ENCODE data around the gene PROX2. TPM values are rescaled to one million over a fixed set of nuclear protein-coding genes. Genes with fewer than 3 reads are reported as not detected.

Gene PROX2
- total and polyA plus RNA-seq, 7 donors = not detected

DNA sequence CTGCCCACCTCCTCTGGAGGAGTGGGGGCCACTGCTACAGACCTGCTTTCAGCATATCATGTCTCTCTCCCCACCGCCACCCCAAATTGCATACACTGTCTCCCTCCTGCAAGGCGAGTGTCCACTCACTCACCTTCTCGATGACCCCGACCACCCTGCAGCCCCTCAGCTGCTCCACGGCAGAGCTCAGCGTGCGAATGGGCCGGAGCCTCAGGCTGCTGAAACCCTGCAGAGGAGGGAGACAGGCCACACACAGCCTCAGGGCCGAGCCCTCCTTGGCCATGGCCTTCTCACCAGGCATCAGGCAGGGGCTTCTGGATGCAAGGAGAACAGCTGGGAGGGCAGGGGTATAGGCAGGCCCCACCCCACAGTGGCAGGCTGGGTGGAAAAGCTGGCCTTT is 42.4 kb upstream of the PROX2 start:
- intact Hi-C loops (cut with DNase I) = loop anchor here in 1 of 2 donors (10.0 kb wide), 1 partner anchor 106 kb away; no protein-coding TSS in a partner anchor

DNA sequence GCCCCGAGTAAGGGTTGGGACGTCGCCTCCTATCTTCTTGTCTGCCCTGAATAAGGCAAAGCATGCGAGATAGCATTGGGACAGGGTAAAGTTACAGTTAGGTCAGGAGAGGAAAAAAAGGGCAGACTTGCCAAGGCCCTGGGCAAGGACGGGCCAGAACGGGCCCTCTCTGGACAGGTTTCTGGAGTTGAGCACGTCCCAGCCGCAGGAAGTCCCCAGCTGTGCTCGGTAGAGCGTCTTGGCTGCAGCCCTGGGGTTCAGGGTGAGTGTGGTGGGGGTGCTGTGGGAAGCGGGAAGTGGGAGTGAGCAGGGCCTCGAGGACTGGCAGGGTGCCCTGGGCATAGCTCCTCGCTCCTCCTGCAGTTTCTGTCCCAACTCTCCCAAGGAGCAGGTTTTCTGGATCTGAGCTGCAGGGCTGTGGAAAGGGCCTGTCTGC is 41.7 kb upstream of the PROX2 start:
- TF ChIP-seq, protein P1, sequence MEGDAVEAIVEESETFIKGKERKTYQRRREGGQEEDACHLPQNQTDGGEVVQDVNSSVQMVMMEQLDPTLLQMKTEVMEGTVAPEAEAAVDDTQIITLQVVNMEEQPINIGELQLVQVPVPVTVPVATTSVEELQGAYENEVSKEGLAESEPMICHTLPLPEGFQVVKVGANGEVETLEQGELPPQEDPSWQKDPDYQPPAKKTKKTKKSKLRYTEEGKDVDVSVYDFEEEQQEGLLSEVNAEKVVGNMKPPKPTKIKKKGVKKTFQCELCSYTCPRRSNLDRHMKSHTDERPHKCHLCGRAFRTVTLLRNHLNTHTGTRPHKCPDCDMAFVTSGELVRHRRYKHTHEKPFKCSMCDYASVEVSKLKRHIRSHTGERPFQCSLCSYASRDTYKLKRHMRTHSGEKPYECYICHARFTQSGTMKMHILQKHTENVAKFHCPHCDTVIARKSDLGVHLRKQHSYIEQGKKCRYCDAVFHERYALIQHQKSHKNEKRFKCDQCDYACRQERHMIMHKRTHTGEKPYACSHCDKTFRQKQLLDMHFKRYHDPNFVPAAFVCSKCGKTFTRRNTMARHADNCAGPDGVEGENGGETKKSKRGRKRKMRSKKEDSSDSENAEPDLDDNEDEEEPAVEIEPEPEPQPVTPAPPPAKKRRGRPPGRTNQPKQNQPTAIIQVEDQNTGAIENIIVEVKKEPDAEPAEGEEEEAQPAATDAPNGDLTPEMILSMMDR (IDR thresholded peaks at IDR 0.05) = no peak
- intact Hi-C loops (cut with DNase I) = loop anchor here in 1 of 2 donors (10.0 kb wide), 1 partner anchor 107 kb away; no protein-coding TSS in a partner anchor
- no peaks in the 10 kb centered on the region for H3K27me3 ChIP-seq (ENCODE audit: insufficient read depth in 3 of 3, low read length in 2 of 3)
- H3K4me1 ChIP-seq = peaks cover 43% of the 10 kb centered on the region
- ATAC-seq (peak; percentile 50 to 76 (median 68)), DNase-seq (peak; percentile 80 to 89)
- peaks cover 0 to 28% of the 10 kb centered on the region in 2 donors for H3K36me3 ChIP-seq (ENCODE audit: insufficient read depth in 1 of 2, low read depth in 1 of 2)
- H3K9me3 ChIP-seq = no peaks in the 10 kb centered on the region
- 4 to 8% (median 8%) methylated on average over 13 of the region's 13 CpGs for WGBS, 3 donors
- H3K27ac ChIP-seq = peak overlapping the region; percentile 93
- H3K4me3 ChIP-seq = peak overlapping the region; percentile 18

More for the DNA sequence above, 42.4 kb upstream of the PROX2 start:
- Histone ChIP-seq H3K27ac (peak overlapping the region; percentile 93), H3K4me3 (no peak overlapping the region), H3K36me3 (ENCODE audit: insufficient read depth in 1 of 2, low read depth in 1 of 2) (peaks cover 0 to 28% of the 10 kb centered on the region in 2 donors), H3K27me3 (ENCODE audit: insufficient read depth in 3 of 3, low read length in 2 of 3) (no peaks in the 10 kb centered on the region), H3K4me1 (peaks cover 43% of the 10 kb centered on the region), H3K9me3 (no peaks in the 10 kb centered on the region)
- DNase-seq = no peak
- no peak for ATAC-seq
- WGBS, 3 donors = 89% methylated on average over 9 of the region's 9 CpGs
- TF ChIP-seq, protein P1 (IDR thresholded peaks at IDR 0.05) = no peak

DNA sequence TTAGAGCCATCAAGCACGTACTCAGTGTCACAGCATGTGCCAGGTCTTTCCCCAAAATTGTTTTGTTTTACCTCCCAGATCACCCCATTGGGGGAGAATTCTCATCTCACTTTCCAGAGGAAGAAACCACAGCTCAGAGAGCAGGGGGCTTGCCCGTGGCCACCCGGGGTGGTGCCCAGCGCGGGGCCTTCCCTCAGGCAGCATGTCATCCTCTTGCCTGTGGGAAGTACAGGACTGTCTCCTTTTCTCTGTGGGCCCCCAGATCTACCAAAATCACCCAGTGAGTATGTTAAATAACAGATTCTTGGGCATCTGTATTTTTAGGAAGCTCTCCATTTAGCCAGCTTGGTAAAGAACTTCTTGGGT is 41.2 kb upstream of the PROX2 start:
- H3K4me3 ChIP-seq = peak overlapping the region; percentile 18
- 42 to 65% (median 42%) methylated on average over 5 of the region's 5 CpGs for whole genome bisulfite sequencing, 3 donors
- H3K27ac ChIP-seq = peak overlapping the region; percentile 93
- H3K9me3 ChIP-seq = no peaks in the 10 kb centered on the region
- intact Hi-C loops (cut with DNase I) = loop anchor here in 1 of 2 donors (10.0 kb wide), 1 partner anchor 108 kb away; no protein-coding TSS in a partner anchor
- H3K36me3 ChIP-seq (ENCODE audit: insufficient read depth in 1 of 2, low read depth in 1 of 2) = peaks cover 0 to 28% of the 10 kb centered on the region in 2 donors
- DNase-seq (no peak), ATAC-seq (peak; percentile 3 to 30 (median 22))
- TF ChIP-seq, protein P1 (IDR thresholded peaks at IDR 0.05) = no peak
- no peaks in the 10 kb centered on the region for H3K27me3 ChIP-seq (ENCODE audit: insufficient read depth in 3 of 3, low read length in 2 of 3)
- peaks cover 39% of the 10 kb centered on the region for H3K4me1 ChIP-seq

DNA sequence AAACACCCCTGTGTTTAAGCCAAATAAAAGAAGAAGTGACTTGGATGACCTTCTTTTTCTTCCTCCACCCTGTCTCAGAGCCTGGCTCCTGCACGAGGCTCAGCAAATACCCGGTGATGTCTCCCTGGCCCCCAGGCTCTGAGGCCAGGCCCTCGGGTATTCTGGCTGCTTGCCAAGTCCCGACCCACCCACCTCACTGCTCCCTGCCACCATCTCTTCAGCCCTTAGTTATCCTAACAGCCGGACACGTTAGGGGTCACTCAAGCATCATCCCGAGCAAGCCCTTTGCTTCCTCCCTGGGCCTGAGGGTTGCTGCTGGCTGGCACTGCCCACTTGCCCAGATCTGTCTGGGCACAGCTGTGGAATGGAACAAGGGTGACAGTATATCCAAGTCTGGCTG is 39.9 kb upstream of the PROX2 start:
- intact Hi-C loops (cut with DNase I) = loop anchor here (2.0 to 10.0 kb wide), 2 partner anchors 109 to 173 kb away; no protein-coding TSS in a partner anchor
- Histone ChIP-seq H3K4me1 (peaks cover 35% of the 10 kb centered on the region), H3K27ac (peak overlapping the region; percentile 93), H3K36me3 (ENCODE audit: insufficient read depth in 1 of 2, low read depth in 1 of 2) (peaks cover 0 to 21% of the 10 kb centered on the region in 2 donors), H3K27me3 (ENCODE audit: insufficient read depth in 3 of 3, low read length in 2 of 3) (no peaks in the 10 kb centered on the region), H3K9me3 (no peaks in the 10 kb centered on the region), H3K4me3 (no peak overlapping the region)
- no peak for ATAC-seq
- no peak for DNase-seq
- 34 to 52% (median 40%) methylated on average over 7 of the region's 7 CpGs for WGBS, 3 donors
- TF ChIP-seq, protein P1 (IDR thresholded peaks at IDR 0.05) = no peak

DNA sequence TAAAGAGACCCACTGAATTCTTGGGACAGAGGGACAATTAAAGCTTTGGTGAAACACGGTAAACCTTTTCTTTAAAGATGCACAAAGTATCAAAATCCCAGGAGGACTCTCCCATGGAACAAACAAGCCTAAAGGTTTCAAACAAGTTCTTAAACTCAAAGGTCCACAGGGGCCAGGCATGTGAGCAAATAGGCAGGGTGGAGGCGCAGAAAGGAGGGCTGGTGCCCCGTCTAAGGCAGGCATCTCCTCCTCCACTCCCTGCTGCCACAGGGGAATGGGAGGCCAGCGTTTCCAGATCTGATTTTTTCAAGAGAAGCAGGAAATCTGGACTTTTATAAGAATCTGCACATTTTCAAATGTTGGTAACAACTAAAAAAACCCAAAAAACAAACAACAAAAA is 39.5 kb upstream of the PROX2 start:
- no peaks in the 10 kb centered on the region for H3K27me3 ChIP-seq (ENCODE audit: insufficient read depth in 3 of 3, low read length in 2 of 3)
- ATAC-seq (no peak), DNase-seq (no peak)
- intact Hi-C loops (cut with DNase I) = loop anchor here (2.0 to 10.0 kb wide), 2 partner anchors 109 to 173 kb away; no protein-coding TSS in a partner anchor
- peaks cover 0 to 17% of the 10 kb centered on the region in 2 donors for H3K36me3 ChIP-seq (ENCODE audit: insufficient read depth in 1 of 2, low read depth in 1 of 2)
- WGBS, 3 donors = 79 to 82% (median 81%) methylated on average over 4 of the region's 4 CpGs
- peaks cover 35% of the 10 kb centered on the region for H3K4me1 ChIP-seq
- H3K4me3 ChIP-seq = no peak overlapping the region
- TF ChIP-seq, protein P1 (IDR thresholded peaks at IDR 0.05) = no peak
- H3K9me3 ChIP-seq = no peaks in the 10 kb centered on the region
- H3K27ac ChIP-seq = peak overlapping the region; percentile 93

Data from psoas muscle (tissue), 8 donors.